K562 (cell line): ENCODE results near the gene CCNQ. TPM values are rescaled to one million over a fixed set of nuclear protein-coding genes. Genes with fewer than 3 reads are reported as not detected.
A peak's percentile ranks its signal among the peaks of the same experiment; 100 is the strongest.

ENCODE experiments used
- BCOR ChIP-seq: fragments of 450-650 bp; IDR thresholded peaks from 2 replicates; pipeline ENCODE4 v1.6.1; 2016
- CAMTA2 ChIP-seq: fragments of 250-450 bp; sonication (Bioruptor Pico); conservative IDR thresholded peaks from 2 replicates; pipeline ENCODE4 v1.5.1; 2022
- CTBP1 ChIP-seq: fragments of 450-650 bp; IDR thresholded peaks from 2 replicates; pipeline ENCODE4 v1.6.1; 2016; ENCODE audit warnings: borderline replicate concordance
- HNRNPH1 ChIP-seq: fragments of 200-400 bp; formaldehyde crosslinking; optimal IDR thresholded peaks from 2 replicates; pipeline ENCODE3; 2017; ENCODE audit warnings: low read depth, mild to moderate bottlenecking, low read length, moderate library complexity
- KAT7 ChIP-seq: sonication (generic); formaldehyde crosslinking; IDR thresholded peaks from 2 replicates; pipeline ENCODE4 v1.8.0; 2022; ENCODE audit warnings: missing genetic modification reagents, mild to moderate bottlenecking, borderline replicate concordance
- MYC ChIP-seq, 2 experiments: fragments of 250-450 bp in 1 of 2; sonication (Bioruptor Pico) in 1 of 2; IDR thresholded peaks; 2 replicates each; pipeline versions ENCODE4 v1.5.1 to v1.6.1; 2012 to 2021; ENCODE audit warnings: low read depth in 2 of 2, borderline replicate concordance in 1 of 2, improper control_type of control experiment in 1 of 2, low read length in 1 of 2, mild to moderate bottlenecking in 1 of 2, moderate library complexity in 1 of 2
- NFIC ChIP-seq: fragments of 450-650 bp; IDR thresholded peaks from 2 replicates; pipeline ENCODE4 v1.6.1; 2017; ENCODE audit warnings: mild to moderate bottlenecking, inconsistent platforms
- OTX1 ChIP-seq: fragments of 450-650 bp; formaldehyde crosslinking; IDR thresholded peaks from 2 replicates; pipeline ENCODE4 v1.4.0; 2022; ENCODE audit warnings: mild to moderate bottlenecking
- RUNX1 ChIP-seq: sonication (generic); IDR thresholded peaks from 2 replicates; pipeline ENCODE4 v1.6.1; 2016; ENCODE audit warnings: antibody characterized with exemption, low read depth
- TOE1 ChIP-seq, 2 experiments: fragments of 450-650 bp in 1 of 2; sonication (generic) in 1 of 2; formaldehyde crosslinking in 1 of 2; IDR thresholded peaks; 2 replicates each; pipeline versions ENCODE4 v1.7.1 to v1.8.0; 2016 to 2022; ENCODE audit warnings: borderline replicate concordance in 2 of 2, mild to moderate bottlenecking in 2 of 2, antibody characterized with exemption in 1 of 2, inconsistent platforms in 1 of 2, low read depth in 1 of 2, missing genetic modification reagents in 1 of 2, moderate library complexity in 1 of 2
- ZKSCAN8 ChIP-seq: fragments of 200-800 bp; sonication (Bioruptor generic); IDR thresholded peaks from 2 replicates; pipeline ENCODE4 v1.6.1; 2016; ENCODE audit warnings: missing genetic modification characterization, missing compliant biosample characterization
- ZSCAN29 ChIP-seq: fragments of 450-650 bp; IDR thresholded peaks from 2 replicates; pipeline ENCODE4 v1.6.1; 2017
- polyA plus RNA-seq, 8 experiments: library from polyadenylated mRNA; depleted of rRNA in 4 of 8; stranded (reverse) in 5 of 8; unstranded in 3 of 8; fragments of >200 nt; fragmentation: Nextera tagmentation in 2 of 8; fragmentation: Illumina TruSeq in 1 of 8; extraction: Ambion mirVana in 2 of 8; extraction: Trizol in 1 of 8; gene quantifications; 2 replicates each; pipeline versions ENCODE4 v1.2.1 to v1.2.3, GENCODE V29; 2011 to 2014; ENCODE audit warnings: inconsistent platforms in 1 of 8, missing spikeins in 1 of 8
- total RNA-seq, 7 experiments: library from RNA; depleted of rRNA in 6 of 7; stranded (reverse); fragments of >200 nt in 6 of 7; fragmentation: Illumina TruSeq in 2 of 7; extraction: Trizol in 2 of 7; gene quantifications; 2 replicates each; pipeline versions ENCODE4 v1.2.1 to v1.2.3, GENCODE V29; 2011 to 2021; ENCODE audit warnings: low replicate concordance in 1 of 7
- TF ChIP-seq, protein P1 (sequence below): sonication (generic); formaldehyde crosslinking; IDR thresholded peaks from 2 replicates; pipeline ENCODE4 v1.8.0; 2022; ENCODE audit warnings: mild to moderate bottlenecking, low read depth, missing genetic modification reagents
- TF ChIP-seq, protein P2 (sequence below), 2 experiments: fragments of 450-650 bp in 1 of 2; sonication (generic) in 1 of 2; formaldehyde crosslinking in 1 of 2; IDR thresholded peaks in 1 of 2; conservative IDR thresholded peaks in 1 of 2; 2 replicates each; pipeline versions ENCODE4 v1.6.1 to v1.8.1; 2016 to 2023; ENCODE audit warnings: mild to moderate bottlenecking in 2 of 2, moderate library complexity in 2 of 2, inconsistent platforms in 1 of 2, missing genetic modification reagents in 1 of 2
- TF ChIP-seq, protein P3 (sequence below): sonication (generic); formaldehyde crosslinking; IDR thresholded peaks from 2 replicates; pipeline ENCODE4 v1.8.1; 2022; ENCODE audit warnings: missing genetic modification reagents
- TF ChIP-seq, protein P4 (sequence below): fragments of 200-800 bp; sonication (Bioruptor generic); IDR thresholded peaks from 2 replicates; pipeline ENCODE4 v1.6.1; 2017; ENCODE audit warnings: missing genetic modification characterization, missing compliant biosample characterization
- TF ChIP-seq, protein P5 (sequence below): fragments of 450-650 bp; IDR thresholded peaks from 2 replicates; pipeline ENCODE4 v1.6.1; 2016; ENCODE audit warnings: missing biosample characterization, missing genetic modification characterization

Gene CCNQ
- total and polyA plus RNA-seq, 9 of the 15 experiments (the other 6 are each of a cell fraction or from before 2014, with no cell fraction given), result 0.92 to 53.8 (median 25.3) TPM

DNA sequence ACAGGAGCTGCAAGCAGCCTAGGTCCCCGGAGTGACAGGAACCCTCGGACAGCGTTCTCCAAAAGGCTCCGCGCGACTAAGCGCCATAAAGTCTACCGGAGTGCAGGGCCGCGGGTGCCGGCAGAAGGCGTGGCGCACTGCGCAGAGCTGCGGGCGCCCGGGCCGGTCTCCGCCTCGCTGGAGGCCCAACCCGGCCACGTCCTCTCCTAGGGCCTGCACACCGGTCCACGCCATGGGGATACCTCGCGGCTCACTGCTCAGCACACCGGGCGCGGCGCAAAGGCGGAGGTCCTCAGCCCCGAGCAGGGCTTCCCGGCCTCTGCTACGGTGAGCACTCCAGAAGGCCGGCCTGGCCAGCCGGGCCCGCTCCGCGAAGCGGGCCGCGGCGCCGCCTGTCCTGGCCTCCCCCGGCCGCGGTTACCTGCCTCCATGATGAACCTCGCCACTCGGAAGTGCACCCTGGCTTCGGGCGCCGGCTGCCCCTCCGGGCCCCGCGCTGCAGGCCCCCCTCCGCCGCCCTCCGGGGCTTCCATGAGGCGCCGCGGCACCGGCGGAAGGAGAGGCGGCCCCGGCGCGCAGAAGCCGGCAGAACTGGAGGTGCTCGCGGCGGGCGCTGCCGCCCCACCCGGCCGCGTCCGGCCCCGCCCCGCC, at the start of gene CCNQ (continued):
- TF ChIP-seq, protein P1, sequence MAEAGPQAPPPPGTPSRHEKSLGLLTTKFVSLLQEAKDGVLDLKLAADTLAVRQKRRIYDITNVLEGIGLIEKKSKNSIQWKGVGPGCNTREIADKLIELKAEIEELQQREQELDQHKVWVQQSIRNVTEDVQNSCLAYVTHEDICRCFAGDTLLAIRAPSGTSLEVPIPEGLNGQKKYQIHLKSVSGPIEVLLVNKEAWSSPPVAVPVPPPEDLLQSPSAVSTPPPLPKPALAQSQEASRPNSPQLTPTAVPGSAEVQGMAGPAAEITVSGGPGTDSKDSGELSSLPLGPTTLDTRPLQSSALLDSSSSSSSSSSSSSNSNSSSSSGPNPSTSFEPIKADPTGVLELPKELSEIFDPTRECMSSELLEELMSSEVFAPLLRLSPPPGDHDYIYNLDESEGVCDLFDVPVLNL (CRISPR knock-in tag), result no peak
- peak; percentile 56 for TF ChIP-seq CTBP1
- TF ChIP-seq ZSCAN29, result no peak
- TF ChIP-seq, protein P2, sequence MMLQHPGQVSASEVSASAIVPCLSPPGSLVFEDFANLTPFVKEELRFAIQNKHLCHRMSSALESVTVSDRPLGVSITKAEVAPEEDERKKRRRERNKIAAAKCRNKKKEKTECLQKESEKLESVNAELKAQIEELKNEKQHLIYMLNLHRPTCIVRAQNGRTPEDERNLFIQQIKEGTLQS (IDR thresholded peaks at IDR 0.05), result no peak
- TF ChIP-seq, protein P2 (CRISPR knock-in tag; conservative IDR thresholded peaks at IDR 0.05), result no peak
- no peak for TF ChIP-seq TOE1 (IDR thresholded peaks at IDR 0.05; ENCODE audit: borderline replicate concordance)
- no peak for TF ChIP-seq TOE1 (CRISPR knock-in tag; IDR thresholded peaks at IDR 0.05; ENCODE audit: borderline replicate concordance, low read depth)
- TF ChIP-seq ZKSCAN8 (CRISPR knock-in tag), result no peak
- TF ChIP-seq CAMTA2 (CRISPR knock-in tag), result no peak
- TF ChIP-seq NFIC, result no peak
- TF ChIP-seq, protein P3, sequence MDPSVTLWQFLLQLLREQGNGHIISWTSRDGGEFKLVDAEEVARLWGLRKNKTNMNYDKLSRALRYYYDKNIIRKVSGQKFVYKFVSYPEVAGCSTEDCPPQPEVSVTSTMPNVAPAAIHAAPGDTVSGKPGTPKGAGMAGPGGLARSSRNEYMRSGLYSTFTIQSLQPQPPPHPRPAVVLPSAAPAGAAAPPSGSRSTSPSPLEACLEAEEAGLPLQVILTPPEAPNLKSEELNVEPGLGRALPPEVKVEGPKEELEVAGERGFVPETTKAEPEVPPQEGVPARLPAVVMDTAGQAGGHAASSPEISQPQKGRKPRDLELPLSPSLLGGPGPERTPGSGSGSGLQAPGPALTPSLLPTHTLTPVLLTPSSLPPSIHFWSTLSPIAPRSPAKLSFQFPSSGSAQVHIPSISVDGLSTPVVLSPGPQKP (CRISPR knock-in tag), result no peak
- TF ChIP-seq RUNX1, result no peak
- TF ChIP-seq MYC (IDR thresholded peaks at IDR 0.05; ENCODE audit: low read depth, low read length), result no peak
- TF ChIP-seq MYC (CRISPR knock-in tag; IDR thresholded peaks at IDR 0.05; ENCODE audit: borderline replicate concordance, low read depth), result no peak
- no peak for TF ChIP-seq OTX1
- TF ChIP-seq, protein P4, sequence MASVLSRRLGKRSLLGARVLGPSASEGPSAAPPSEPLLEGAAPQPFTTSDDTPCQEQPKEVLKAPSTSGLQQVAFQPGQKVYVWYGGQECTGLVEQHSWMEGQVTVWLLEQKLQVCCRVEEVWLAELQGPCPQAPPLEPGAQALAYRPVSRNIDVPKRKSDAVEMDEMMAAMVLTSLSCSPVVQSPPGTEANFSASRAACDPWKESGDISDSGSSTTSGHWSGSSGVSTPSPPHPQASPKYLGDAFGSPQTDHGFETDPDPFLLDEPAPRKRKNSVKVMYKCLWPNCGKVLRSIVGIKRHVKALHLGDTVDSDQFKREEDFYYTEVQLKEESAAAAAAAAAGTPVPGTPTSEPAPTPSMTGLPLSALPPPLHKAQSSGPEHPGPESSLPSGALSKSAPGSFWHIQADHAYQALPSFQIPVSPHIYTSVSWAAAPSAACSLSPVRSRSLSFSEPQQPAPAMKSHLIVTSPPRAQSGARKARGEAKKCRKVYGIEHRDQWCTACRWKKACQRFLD (CRISPR knock-in tag), result 0 out of 2 replicates have a peak, but pooled peaks have one; percentile 36
- no peak for TF ChIP-seq BCOR
- TF ChIP-seq, protein P5, sequence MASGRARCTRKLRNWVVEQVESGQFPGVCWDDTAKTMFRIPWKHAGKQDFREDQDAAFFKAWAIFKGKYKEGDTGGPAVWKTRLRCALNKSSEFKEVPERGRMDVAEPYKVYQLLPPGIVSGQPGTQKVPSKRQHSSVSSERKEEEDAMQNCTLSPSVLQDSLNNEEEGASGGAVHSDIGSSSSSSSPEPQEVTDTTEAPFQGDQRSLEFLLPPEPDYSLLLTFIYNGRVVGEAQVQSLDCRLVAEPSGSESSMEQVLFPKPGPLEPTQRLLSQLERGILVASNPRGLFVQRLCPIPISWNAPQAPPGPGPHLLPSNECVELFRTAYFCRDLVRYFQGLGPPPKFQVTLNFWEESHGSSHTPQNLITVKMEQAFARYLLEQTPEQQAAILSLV (tag), result no peak
- no peak for TF ChIP-seq HNRNPH1
- TF ChIP-seq KAT7 (CRISPR knock-in tag), result no peak
